Amniotic stem cell (primary cell): ENCODE measurements around the gene MAP2K2.
"Not testable (repeated sequence)": the region's sequence is repeated elsewhere in the genome, so short reads cannot be mapped to it uniquely, and the experiment has no call there.

Experiments
- DNase-seq: peaks from one replicate; lab custom pipeline; 2025; lab: John Stamatoyannopoulos, UW

Gene MAP2K2

GRCh38 chr19:4130744-4131438 lies 7.0 kb upstream of the MAP2K2 start:
- peak; percentile 52 for DNase-seq

GRCh38 chr19:4129050-4129449 lies 5.1 kb upstream of the MAP2K2 start:
- DNase-seq, result not testable (repeated sequence)

GRCh38 chr19:4127322-4127721 lies 3.4 kb upstream of the MAP2K2 start:
- not testable (repeated sequence) for DNase-seq

- DNase-seq, result no peak
Measured at GRCh38 chr19:4124638-4125037, 716 bp upstream of the MAP2K2 start.

- DNase-seq, result no peak
Measured at GRCh38 chr19:4122480-4122879, 1.4 kb downstream of the MAP2K2 start.

GRCh38 chr19:4121815-4122214 lies 2.1 kb downstream of the MAP2K2 start:
- DNase-seq, result no peak

- DNase-seq, result no peak
Measured at GRCh38 chr19:4121273-4121612, 2.7 kb downstream of the MAP2K2 start.

GRCh38 chr19:4120559-4121272 lies 3.2 kb downstream of the MAP2K2 start:
- no peak for DNase-seq

- no peak for DNase-seq
Measured at GRCh38 chr19:4119763-4120162, 4.2 kb downstream of the MAP2K2 start.

- no peak for DNase-seq
Measured at GRCh38 chr19:4115818-4116385, 8.0 kb downstream of the MAP2K2 start.

GRCh38 chr19:4115050-4115817 lies 8.7 kb downstream of the MAP2K2 start:
- no peak for DNase-seq

- no peak for DNase-seq
Measured at GRCh38 chr19:4114181-4114580, 9.7 kb downstream of the MAP2K2 start.

- no peak for DNase-seq
Measured at GRCh38 chr19:4113398-4114088, 10.4 kb downstream of the MAP2K2 start.

GRCh38 chr19:4112367-4112766 lies 11.6 kb downstream of the MAP2K2 start:
- DNase-seq, result no peak

- DNase-seq, result no peak
Measured at GRCh38 chr19:4109626-4109945, 14.3 kb downstream of the MAP2K2 start.

GRCh38 chr19:4108767-4109625 lies 14.9 kb downstream of the MAP2K2 start:
- no peak for DNase-seq

GRCh38 chr19:4103080-4103433 lies 20.9 kb downstream of the MAP2K2 start:
- DNase-seq, result no peak

GRCh38 chr19:4102339-4103079 lies 21.4 kb downstream of the MAP2K2 start:
- DNase-seq, result no peak

- no peak for DNase-seq
Measured at GRCh38 chr19:4101496-4101770, 22.5 kb downstream of the MAP2K2 start.

GRCh38 chr19:4100647-4101495 lies 23.1 kb downstream of the MAP2K2 start:
- DNase-seq, result no peak
